ENCODE data around the gene RORC.

DNA sequence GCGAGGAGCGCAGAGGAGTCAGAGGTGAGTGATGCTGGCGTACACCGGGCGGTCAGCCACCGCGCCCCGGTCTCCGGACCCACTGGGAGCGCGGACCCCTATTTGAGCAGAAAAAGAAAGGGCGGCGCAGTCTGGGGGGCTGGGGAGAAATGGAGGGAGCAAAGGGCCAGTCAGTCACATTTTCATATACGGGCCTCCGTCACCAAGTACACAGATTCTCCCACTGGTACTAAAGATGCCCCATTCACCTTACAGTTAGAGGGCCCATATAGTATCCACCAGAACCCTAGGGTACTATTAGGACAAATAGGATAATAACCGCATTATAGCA is 7.4 kb upstream of the RORC start:
- TF ChIP-seq, protein P1, sequence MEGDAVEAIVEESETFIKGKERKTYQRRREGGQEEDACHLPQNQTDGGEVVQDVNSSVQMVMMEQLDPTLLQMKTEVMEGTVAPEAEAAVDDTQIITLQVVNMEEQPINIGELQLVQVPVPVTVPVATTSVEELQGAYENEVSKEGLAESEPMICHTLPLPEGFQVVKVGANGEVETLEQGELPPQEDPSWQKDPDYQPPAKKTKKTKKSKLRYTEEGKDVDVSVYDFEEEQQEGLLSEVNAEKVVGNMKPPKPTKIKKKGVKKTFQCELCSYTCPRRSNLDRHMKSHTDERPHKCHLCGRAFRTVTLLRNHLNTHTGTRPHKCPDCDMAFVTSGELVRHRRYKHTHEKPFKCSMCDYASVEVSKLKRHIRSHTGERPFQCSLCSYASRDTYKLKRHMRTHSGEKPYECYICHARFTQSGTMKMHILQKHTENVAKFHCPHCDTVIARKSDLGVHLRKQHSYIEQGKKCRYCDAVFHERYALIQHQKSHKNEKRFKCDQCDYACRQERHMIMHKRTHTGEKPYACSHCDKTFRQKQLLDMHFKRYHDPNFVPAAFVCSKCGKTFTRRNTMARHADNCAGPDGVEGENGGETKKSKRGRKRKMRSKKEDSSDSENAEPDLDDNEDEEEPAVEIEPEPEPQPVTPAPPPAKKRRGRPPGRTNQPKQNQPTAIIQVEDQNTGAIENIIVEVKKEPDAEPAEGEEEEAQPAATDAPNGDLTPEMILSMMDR (conservative IDR thresholded peaks at IDR 0.05 in 1 of 2, IDR thresholded peaks at IDR 0.05 in 1 of 2; ENCODE audit: extremely low read depth in 1 of 2, insufficient read depth in 1 of 2, low read depth in 1 of 2, low read length in 2 of 2), result no peak
- no peak for TF ChIP-seq EZH2 (IDR thresholded peaks at IDR 0.05; ENCODE audit: borderline replicate concordance, low read length)
